Thoracic aorta (tissue), 2 donors: Measurements from ENCODE around the gene EXOC7. TPM values are rescaled to one million over a fixed set of nuclear protein-coding genes. Genes with fewer than 3 reads are reported as not detected.

Experiments used
- ATAC-seq: fragments of 150-250 bp; one replicate; pipeline ENCODE4 v1.8.0; 2017; ENCODE audit warnings: low read depth; ENCODE audit not compliant: insufficient number of reproducible peaks, low FRiP score
- DNase-seq: peaks from one replicate; pipeline ENCODE4 v3.0.0-alpha.2; 2020; ENCODE audit warnings: low spot score
- H3K27ac ChIP-seq, 2 donors: fragments of 200-600 bp; sonication (generic); 1 replicate in 1 of 2; 2 replicates in 1 of 2; pipeline ENCODE4 v1.5.1; 2016; ENCODE audit warnings: mild to moderate bottlenecking in 2 of 2, moderate library complexity in 2 of 2
- H3K27me3 ChIP-seq: fragments of 200-600 bp; sonication (generic); replicated peaks from 2 replicates; pipeline ENCODE4 v1.6.0; 2016; ENCODE audit warnings: mild to moderate bottlenecking; ENCODE audit not compliant: insufficient read depth
- H3K36me3 ChIP-seq: fragments of 200-600 bp; sonication (generic); one replicate; pipeline ENCODE4 v1.5.1; 2016
- H3K4me1 ChIP-seq, 2 donors: fragments of 200-600 bp; sonication (generic); 1 replicate in 1 of 2; 2 replicates in 1 of 2; pipeline versions ENCODE4 v1.5.1 to v1.6.0; 2016; ENCODE audit warnings: low read depth in 2 of 2, mild to moderate bottlenecking in 1 of 2; ENCODE audit not compliant: control insufficient read depth in 1 of 2
- H3K4me3 ChIP-seq: fragments of 200-600 bp; sonication (generic); 2 replicates; pipeline ENCODE4 v1.5.1; 2016; ENCODE audit warnings: mild to moderate bottlenecking
- H3K9me3 ChIP-seq: fragments of 200-600 bp; sonication (generic); 2 replicates; pipeline ENCODE4 v1.5.1; 2016
- CTCF ChIP-seq: fragments of 200-600 bp; sonication (generic); IDR thresholded peaks from one replicate; pipeline ENCODE4 v1.5.1; 2019; ENCODE audit warnings: antibody characterized with exemption
- total RNA-seq, 2 donors: library from RNA; depleted of rRNA; stranded (reverse); fragments of >200 nt; gene quantifications; one replicate each; pipeline versions ENCODE4 v1.1.0 to v1.2.3, GENCODE V29; 2016

Gene EXOC7
- total RNA-seq, 2 donors from 2014 or later, result 79.7 to 94.0 TPM

GRCh38 chr17:76077584-76078110 lies 25.9 kb downstream of the EXOC7 start:
- Histone ChIP-seq H3K27me3 (peaks cover 13% of the 10 kb centered on the region), H3K4me1 (peaks cover 7 to 38% of the 10 kb centered on the region in 2 donors)

GRCh38 chr17:76076765-76077583 lies 26.6 kb downstream of the EXOC7 start:
- DNase-seq (no peak), ATAC-seq (no peak)
- Histone ChIP-seq H3K9me3 (no peaks in the 10 kb centered on the region), H3K36me3 (no peaks in the 10 kb centered on the region), H3K27me3 (peaks cover 13% of the 10 kb centered on the region), H3K4me1 (peaks cover 7 to 38% of the 10 kb centered on the region in 2 donors), H3K4me3 (peak overlapping the region; percentile 27), H3K27ac (no peak overlapping the region)
- no peak for TF ChIP-seq CTCF

More at GRCh38 chr17:76077584-76078110, 25.9 kb downstream of the EXOC7 start:
- H3K36me3 ChIP-seq, result no peaks in the 10 kb centered on the region
- no peak overlapping the region for H3K4me3 ChIP-seq
- ATAC-seq (no peak), DNase-seq (no peak)
- TF ChIP-seq CTCF, result no peak
- no peaks in the 10 kb centered on the region for H3K9me3 ChIP-seq
- no peak overlapping the region for H3K27ac ChIP-seq

GRCh38 chr17:76076146-76076764 lies 27.3 kb downstream of the EXOC7 start:
- Histone ChIP-seq H3K4me3 (peak overlapping the region; percentile 27), H3K36me3 (no peaks in the 10 kb centered on the region), H3K4me1 (peaks cover 9 to 43% of the 10 kb centered on the region in 2 donors), H3K27me3 (peaks cover 13% of the 10 kb centered on the region), H3K27ac (no peak overlapping the region), H3K9me3 (no peaks in the 10 kb centered on the region)
- no peak for DNase-seq
- no peak for ATAC-seq
- TF ChIP-seq CTCF, result no peak

DNA sequence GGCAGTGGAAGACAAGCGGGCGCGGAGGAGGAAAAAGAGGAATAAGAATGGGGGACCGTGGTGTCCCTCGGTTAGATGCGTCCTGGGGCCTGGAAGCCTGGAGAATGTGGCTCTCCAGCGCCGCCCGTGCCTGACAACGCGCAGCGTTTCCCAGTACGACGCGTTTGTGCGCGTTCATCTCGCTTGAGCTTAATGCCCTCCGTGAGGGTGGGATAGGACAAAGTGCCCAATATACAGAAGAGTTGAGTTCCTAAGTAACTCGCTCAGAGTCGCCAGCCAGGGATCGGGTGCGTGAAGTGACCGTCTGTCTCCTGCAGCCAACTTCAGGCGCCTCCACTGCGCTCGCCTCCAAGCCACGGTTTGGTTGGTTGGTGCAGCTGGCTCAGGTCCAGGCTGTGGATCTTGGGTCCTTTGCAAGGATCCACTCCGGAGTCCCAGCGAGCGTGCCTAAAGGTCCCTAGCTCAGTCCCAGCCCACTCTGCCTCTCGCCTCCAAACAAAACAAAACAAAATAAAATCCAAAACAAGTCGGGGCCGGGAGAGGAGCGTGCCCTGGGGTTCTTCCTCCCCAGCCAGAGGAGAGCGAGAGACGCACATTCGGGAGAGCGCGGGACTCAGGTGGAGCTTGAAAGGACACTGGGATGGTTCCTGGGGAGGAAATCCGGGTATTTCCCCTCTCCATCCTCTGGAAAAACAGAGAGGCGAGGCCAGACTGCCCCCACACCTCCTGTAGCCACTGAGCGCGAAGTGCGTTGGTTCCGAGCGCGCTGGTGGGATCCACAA lies 28.0 kb downstream of the EXOC7 start:
- peaks cover 15 to 50% of the 10 kb centered on the region in 2 donors for H3K4me1 ChIP-seq
- H3K36me3 ChIP-seq, result no peaks in the 10 kb centered on the region
- DNase-seq (no peak), ATAC-seq (no peak)
- peaks cover 13% of the 10 kb centered on the region for H3K27me3 ChIP-seq
- no peaks in the 10 kb centered on the region for H3K9me3 ChIP-seq
- no peak for TF ChIP-seq CTCF
- H3K4me3 ChIP-seq, result peak overlapping the region; percentile 42
- H3K27ac ChIP-seq, result peak overlapping the region in 1 of 2 donors; percentile 34
